ENCODE data around the gene BCAS3.

The BCAS3 gene

GRCh38 chr17:61394630-61395408 is 717.2 kb downstream of the BCAS3 start:
- DNase-seq, result no peak

GRCh38 chr17:61395409-61395982 is 717.8 kb downstream of the BCAS3 start:
- DNase-seq, result no peak

GRCh38 chr17:61395983-61396585 is 718.4 kb downstream of the BCAS3 start:
- DNase-seq, result no peak

- no peak for DNase-seq
These were observed 719.0 kb downstream of the BCAS3 start for GRCh38 chr17:61396586-61397085.

GRCh38 chr17:61397086-61397842 is 719.6 kb downstream of the BCAS3 start:
- DNase-seq, result no peak

GRCh38 chr17:61398721-61399130 is 721.1 kb downstream of the BCAS3 start:
- DNase-seq, result no peak

- no peak for DNase-seq
These were observed 721.7 kb downstream of the BCAS3 start, which contains the start of gene TBX2 for GRCh38 chr17:61399131-61400065. TBX2 (plus strand) TSS chr17:61399843; CDS start chr17:61400177, 334 bp downstream.

- DNase-seq, result no peak
These were observed 722.5 kb downstream of the BCAS3 start for GRCh38 chr17:61400066-61400716.

GRCh38 chr17:61400717-61401388 is 723.2 kb downstream of the BCAS3 start:
- DNase-seq, result no peak

- DNase-seq, result no peak
These were observed 723.9 kb downstream of the BCAS3 start for GRCh38 chr17:61401389-61402072.

GRCh38 chr17:61402073-61402541 is 724.5 kb downstream of the BCAS3 start:
- DNase-seq, result no peak

- no peak for DNase-seq
These were observed 725.5 kb downstream of the BCAS3 start for GRCh38 chr17:61402978-61403800.

- no peak for DNase-seq
These were observed 726.4 kb downstream of the BCAS3 start for GRCh38 chr17:61403801-61404662.

GRCh38 chr17:61404663-61404912 is 726.9 kb downstream of the BCAS3 start:
- DNase-seq, result no peak

- DNase-seq, result no peak
These were observed 727.4 kb downstream of the BCAS3 start for GRCh38 chr17:61404913-61405685.

- no peak for DNase-seq
These were observed 728.3 kb downstream of the BCAS3 start for GRCh38 chr17:61405686-61406536.

- DNase-seq, result no peak
These were observed 728.8 kb downstream of the BCAS3 start for GRCh38 chr17:61406537-61406845.
